BLaER1 (cell line): Measurements from ENCODE around the gene ADORA2A.

Experiments used
- H3K27ac ChIP-seq: shearing (Covaris generic); formaldehyde crosslinking; 2 replicates; pipeline ENCODE4 v1.8.1; 2022
- H3K27me3 ChIP-seq: shearing (Covaris generic); formaldehyde crosslinking; 2 replicates; pipeline ENCODE4 v1.8.1; 2022
- H3K36me3 ChIP-seq: shearing (Covaris generic); formaldehyde crosslinking; 2 replicates; pipeline ENCODE4 v1.8.1; 2022
- H3K4me1 ChIP-seq: shearing (Covaris generic); formaldehyde crosslinking; 2 replicates; pipeline ENCODE4 v1.8.1; 2022
- H3K4me2 ChIP-seq: shearing (Covaris generic); formaldehyde crosslinking; 2 replicates; pipeline ENCODE4 v1.8.1; 2022
- H3K4me3 ChIP-seq: shearing (Covaris generic); formaldehyde crosslinking; 2 replicates; pipeline ENCODE4 v1.8.1; 2022
- H3K9ac ChIP-seq: shearing (Covaris generic); formaldehyde crosslinking; 2 replicates; pipeline ENCODE4 v1.8.1; 2022
- H3K9me3 ChIP-seq: shearing (Covaris generic); formaldehyde crosslinking; 2 replicates; pipeline ENCODE4 v1.8.1; 2022
- H4K20me1 ChIP-seq: shearing (Covaris generic); formaldehyde crosslinking; 2 replicates; pipeline ENCODE4 v1.8.1; 2022
- Cebpa-rat ChIP-seq: shearing (Covaris generic); IDR thresholded peaks from 2 replicates; pipeline ENCODE4 v1.8.1; 2022

ADORA2A gene

DNA sequence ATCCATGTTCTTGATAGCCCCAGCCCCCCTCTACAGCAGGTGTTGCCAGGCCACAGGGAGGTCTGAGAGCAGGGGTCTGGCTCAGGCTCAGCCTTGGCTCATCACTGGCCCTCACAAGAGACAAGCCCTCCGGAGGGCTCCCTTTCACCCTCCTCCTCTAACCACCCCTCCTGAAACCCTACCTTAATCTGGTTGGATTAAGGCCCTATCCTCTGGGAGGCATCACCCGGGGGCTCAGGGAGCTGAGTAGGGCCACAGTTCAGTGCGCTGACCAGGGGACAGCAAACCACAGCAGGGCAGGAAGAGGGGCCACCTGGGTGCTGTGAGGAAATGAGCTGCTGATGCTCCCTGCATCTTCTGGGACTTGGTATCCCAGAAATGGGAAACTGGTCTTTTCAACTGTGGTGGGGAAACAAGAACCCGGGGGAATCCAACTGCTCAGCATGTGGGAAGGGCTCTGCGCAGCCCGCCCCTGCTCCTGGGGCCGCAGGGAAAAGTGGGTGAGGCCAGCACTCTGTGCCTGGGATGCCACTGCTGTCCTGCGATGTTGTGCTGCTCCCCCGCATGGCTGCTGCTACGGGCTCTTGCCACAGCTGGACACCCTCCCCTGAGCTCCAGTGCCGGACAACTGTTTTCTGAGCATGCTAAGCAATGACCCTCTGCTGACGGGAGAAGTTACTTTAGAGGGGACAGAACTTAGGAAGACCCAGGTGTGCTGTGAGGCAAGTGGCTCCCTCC lies 17.5 kb downstream of the ADORA2A start:
- peak overlapping the region; percentile 7; the same call in 1 of the 2 replicates for H3K27ac ChIP-seq
- no peaks in the 10 kb centered on the region for H4K20me1 ChIP-seq
- no peak for TF ChIP-seq Cebpa-rat
- H3K4me3 ChIP-seq, result no peak overlapping the region
- H3K9ac ChIP-seq, result 0 out of 2 replicates have a peak overlapping the region, but pooled peaks have one; percentile 31
- no peaks in the 10 kb centered on the region for H3K27me3 ChIP-seq
- H3K4me1 ChIP-seq, result peaks cover 68% of the 10 kb centered on the region
- no peaks in the 10 kb centered on the region for H3K9me3 ChIP-seq
- H3K36me3 ChIP-seq, result no peaks in the 10 kb centered on the region
- peak overlapping the region; percentile 68 for H3K4me2 ChIP-seq

DNA sequence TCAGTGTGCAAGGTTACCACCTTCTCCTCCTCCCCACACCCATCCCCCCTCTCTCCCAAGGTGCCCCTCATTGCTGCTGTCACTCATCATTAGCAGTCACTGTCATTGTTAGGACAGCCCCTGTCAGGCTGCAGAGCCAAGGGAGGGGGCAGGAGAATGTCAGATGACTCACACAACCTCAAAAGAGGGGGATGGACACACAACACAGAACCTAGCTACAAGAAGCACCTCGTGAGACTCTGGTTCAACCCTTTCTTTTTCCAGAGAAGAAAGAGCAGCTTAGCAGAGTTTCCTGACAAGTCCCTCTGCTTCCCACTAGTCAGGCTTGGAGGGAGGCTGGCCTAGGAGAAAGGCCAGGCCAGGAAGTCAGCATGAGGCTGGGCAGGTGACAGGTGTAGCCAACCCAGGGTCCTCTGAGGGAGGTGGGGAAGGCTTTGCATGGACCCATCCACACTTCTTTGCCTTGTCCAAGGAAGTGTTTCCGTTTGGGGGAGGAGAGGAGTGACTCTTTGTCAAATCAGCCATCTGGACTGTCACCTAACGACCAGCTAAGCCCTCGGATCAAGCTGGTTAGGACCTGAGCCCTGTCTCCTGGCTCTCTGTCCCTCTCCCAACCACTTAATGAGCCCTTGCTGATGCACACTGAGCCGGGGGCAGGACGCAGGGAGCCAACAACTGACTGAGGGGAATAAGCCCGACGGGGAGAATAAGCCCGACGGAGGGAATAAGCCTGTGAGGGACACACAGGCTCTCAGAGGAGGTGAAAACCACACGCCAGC lies 18.3 kb downstream of the ADORA2A start:
- Histone ChIP-seq H3K36me3 (no peaks in the 10 kb centered on the region), H3K9me3 (no peaks in the 10 kb centered on the region), H3K4me2 (peak overlapping the region; percentile 68), H3K4me3 (no peak overlapping the region), H3K4me1 (peaks cover 68% of the 10 kb centered on the region), H3K27me3 (no peaks in the 10 kb centered on the region), H4K20me1 (no peaks in the 10 kb centered on the region), H3K27ac (peak overlapping the region; percentile 7), H3K9ac (no peak overlapping the region)
- no peak for TF ChIP-seq Cebpa-rat

DNA sequence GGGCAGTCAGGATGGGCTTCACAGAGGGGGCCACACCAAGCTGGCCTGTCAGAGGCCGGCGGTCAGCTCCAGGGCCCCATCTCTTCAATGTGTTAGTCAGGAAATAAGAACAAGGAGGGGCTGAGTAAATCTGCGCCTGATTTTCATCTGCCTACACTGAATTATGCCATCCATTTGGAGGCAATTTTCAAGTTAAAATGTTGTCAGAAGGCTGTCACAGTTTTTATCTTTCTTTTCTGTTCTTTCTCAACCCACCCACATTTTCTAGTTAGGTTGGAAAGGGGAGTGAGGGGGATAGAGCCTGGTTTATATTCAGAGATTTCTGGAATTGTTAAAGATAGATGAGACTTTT lies 18.8 kb downstream of the ADORA2A start:
- H3K4me3 ChIP-seq, result no peak overlapping the region
- no peak for TF ChIP-seq Cebpa-rat
- H3K36me3 ChIP-seq, result no peaks in the 10 kb centered on the region
- no peaks in the 10 kb centered on the region for H3K9me3 ChIP-seq
- H4K20me1 ChIP-seq, result no peaks in the 10 kb centered on the region
- no peaks in the 10 kb centered on the region for H3K27me3 ChIP-seq
- H3K27ac ChIP-seq, result no peak overlapping the region
- peaks cover 68% of the 10 kb centered on the region for H3K4me1 ChIP-seq
- H3K9ac ChIP-seq, result no peak overlapping the region
- no peak overlapping the region for H3K4me2 ChIP-seq

DNA sequence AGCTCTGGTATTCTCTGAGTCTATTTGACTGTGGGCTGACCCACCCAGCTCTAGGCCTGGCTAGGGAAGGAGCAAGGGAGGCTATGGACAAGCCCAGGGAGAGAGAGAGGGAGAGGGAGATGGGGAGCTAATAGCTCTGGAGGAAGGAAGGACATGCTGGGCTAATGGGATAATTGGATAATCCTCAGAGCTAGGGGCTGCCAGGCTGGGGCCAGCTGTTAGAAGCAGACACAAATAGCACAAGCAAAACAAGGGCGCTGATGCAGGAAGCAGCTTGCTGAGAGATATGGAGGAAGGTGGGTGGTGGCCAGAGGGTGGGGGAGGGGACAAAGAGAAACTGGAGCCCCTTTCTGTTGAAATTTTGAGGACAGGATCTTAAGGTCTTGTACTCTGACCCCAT lies 23.2 kb downstream of the ADORA2A start:
- no peak overlapping the region for H3K4me3 ChIP-seq
- no peak overlapping the region for H3K9ac ChIP-seq
- H3K36me3 ChIP-seq, result no peaks in the 10 kb centered on the region
- TF ChIP-seq Cebpa-rat, result no peak
- H3K27ac ChIP-seq, result peak overlapping the region; percentile 76
- H4K20me1 ChIP-seq, result no peaks in the 10 kb centered on the region
- no peaks in the 10 kb centered on the region for H3K27me3 ChIP-seq
- H3K4me1 ChIP-seq, result peaks cover 25% of the 10 kb centered on the region
- H3K4me2 ChIP-seq, result peak overlapping the region; percentile 67
- 0 out of 2 replicates have a peak, but pooled peaks cover 4% of the 10 kb centered on the region for H3K9me3 ChIP-seq

DNA sequence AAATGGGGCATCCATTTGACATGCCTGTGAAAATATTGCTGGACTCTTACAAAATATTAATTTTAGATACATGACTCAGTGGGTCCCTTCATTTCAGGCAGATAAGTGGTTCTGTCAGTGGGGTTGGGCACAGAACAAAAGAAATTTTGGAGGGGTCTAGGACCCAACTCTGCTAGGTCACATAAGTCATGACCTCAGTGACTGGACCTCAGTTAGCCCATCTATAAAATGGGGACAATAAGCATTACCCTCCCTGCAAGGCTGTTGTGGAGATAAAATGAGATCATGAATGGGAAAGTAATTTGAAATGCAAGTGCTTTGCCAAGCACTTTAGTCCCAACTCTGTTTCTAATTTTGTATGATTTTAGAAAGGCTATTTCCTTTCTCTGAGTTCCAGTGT lies 23.8 kb downstream of the ADORA2A start:
- TF ChIP-seq Cebpa-rat, result no peak
- Histone ChIP-seq H4K20me1 (no peaks in the 10 kb centered on the region), H3K9ac (no peak overlapping the region), H3K36me3 (no peaks in the 10 kb centered on the region), H3K27me3 (no peaks in the 10 kb centered on the region), H3K4me2 (peak overlapping the region; percentile 67), H3K9me3 (0 out of 2 replicates have a peak, but pooled peaks cover 4% of the 10 kb centered on the region), H3K4me3 (no peak overlapping the region), H3K27ac (peak overlapping the region; percentile 76; the same call in 1 of the 2 replicates), H3K4me1 (peaks cover 22% of the 10 kb centered on the region)

DNA sequence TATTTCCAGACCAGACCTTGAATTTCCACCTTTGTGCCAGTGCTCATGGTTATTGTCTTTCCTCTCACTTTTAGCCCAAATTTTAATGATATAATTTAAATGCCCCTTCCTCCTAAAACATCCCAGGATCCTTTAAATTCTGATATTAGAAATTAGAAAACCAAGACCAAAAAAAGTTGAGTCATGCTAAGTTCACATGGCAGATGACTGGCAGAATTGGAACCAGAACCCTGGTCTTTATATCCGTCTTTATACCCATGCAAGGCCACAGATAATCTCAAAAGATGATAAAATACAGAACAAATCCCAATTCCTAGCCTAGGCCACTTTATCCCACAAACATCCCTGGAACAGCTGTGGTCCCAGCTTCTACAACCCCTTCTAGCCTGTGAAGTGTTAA lies 26.5 kb downstream of the ADORA2A start:
- peaks cover 22% of the 10 kb centered on the region for H3K4me1 ChIP-seq
- H3K27me3 ChIP-seq, result no peaks in the 10 kb centered on the region
- no peaks in the 10 kb centered on the region for H4K20me1 ChIP-seq
- no peak for TF ChIP-seq Cebpa-rat
- no peak overlapping the region for H3K4me3 ChIP-seq
- H3K4me2 ChIP-seq, result no peak overlapping the region
- 0 out of 2 replicates have a peak, but pooled peaks cover 4% of the 10 kb centered on the region for H3K9me3 ChIP-seq
- no peak overlapping the region for H3K9ac ChIP-seq
- H3K27ac ChIP-seq, result no peak overlapping the region
- no peaks in the 10 kb centered on the region for H3K36me3 ChIP-seq

DNA sequence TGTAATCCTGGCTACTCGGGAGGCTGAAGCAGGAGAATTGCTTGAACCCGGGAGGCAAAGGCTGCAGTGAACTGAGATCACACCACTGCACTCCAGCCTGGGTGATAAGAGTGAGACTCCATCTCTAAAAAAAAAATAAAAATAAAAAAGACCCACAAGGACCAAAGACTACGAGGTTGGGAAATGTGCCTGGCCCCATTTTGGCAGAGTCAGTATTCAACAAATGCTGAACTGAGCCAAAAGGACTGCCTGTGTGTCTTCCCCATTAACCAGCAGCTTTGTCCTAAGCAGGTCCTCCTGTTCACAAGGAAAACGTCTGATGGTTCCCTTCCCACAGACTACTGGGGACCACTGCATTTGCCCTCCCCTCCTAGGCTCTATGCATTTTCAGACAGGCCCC lies 27.6 kb downstream of the ADORA2A start:
- TF ChIP-seq Cebpa-rat, result no peak
- H4K20me1 ChIP-seq, result no peaks in the 10 kb centered on the region
- no peak overlapping the region for H3K4me2 ChIP-seq
- no peak overlapping the region for H3K4me3 ChIP-seq
- no peak overlapping the region for H3K9ac ChIP-seq
- no peak overlapping the region for H3K27ac ChIP-seq
- no peaks in the 10 kb centered on the region for H3K36me3 ChIP-seq
- H3K4me1 ChIP-seq, result peaks cover 13% of the 10 kb centered on the region
- H3K9me3 ChIP-seq, result 0 out of 2 replicates have a peak, but pooled peaks cover 4% of the 10 kb centered on the region
- H3K27me3 ChIP-seq, result no peaks in the 10 kb centered on the region

DNA sequence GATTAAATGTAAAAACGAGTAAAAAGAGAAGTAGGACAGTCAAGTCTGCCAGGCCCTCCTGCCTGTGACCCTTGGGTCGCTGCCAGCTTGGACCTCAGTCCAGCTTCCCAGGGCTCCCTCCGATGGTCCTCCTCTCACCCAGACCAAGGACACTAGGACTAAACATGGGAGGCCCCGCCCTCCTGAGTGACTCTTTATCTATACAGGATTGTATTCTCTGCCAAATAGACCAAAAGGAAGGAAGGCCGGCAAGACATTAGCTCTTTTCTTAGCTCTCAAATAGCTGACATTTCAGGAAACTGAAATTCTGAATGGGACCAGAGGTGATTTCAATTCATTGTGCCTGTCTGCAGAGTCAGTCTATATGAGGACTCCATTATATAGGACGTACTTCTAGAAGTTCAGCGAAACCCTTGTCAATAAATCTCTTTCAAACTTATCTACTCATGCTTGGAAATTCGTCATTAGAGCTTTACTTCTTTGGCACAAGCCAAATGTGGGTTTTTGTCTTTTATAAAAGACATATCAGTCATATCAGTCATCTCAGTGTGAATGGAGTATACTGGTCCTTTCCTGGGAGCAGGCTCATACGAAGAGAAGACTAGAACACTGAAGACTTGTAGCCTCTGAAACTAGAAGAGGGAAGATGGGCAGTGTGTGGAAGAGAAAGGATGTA lies 28.5 kb downstream of the ADORA2A start:
- no peaks in the 10 kb centered on the region for H4K20me1 ChIP-seq
- no peak overlapping the region for H3K4me3 ChIP-seq
- H3K4me1 ChIP-seq, result peaks cover 4% of the 10 kb centered on the region
- no peak overlapping the region for H3K4me2 ChIP-seq
- no peak overlapping the region for H3K27ac ChIP-seq
- 0 out of 2 replicates have a peak, but pooled peaks cover 4% of the 10 kb centered on the region for H3K9me3 ChIP-seq
- no peak overlapping the region for H3K9ac ChIP-seq
- no peaks in the 10 kb centered on the region for H3K27me3 ChIP-seq
- no peaks in the 10 kb centered on the region for H3K36me3 ChIP-seq
- TF ChIP-seq Cebpa-rat, result no peak

DNA sequence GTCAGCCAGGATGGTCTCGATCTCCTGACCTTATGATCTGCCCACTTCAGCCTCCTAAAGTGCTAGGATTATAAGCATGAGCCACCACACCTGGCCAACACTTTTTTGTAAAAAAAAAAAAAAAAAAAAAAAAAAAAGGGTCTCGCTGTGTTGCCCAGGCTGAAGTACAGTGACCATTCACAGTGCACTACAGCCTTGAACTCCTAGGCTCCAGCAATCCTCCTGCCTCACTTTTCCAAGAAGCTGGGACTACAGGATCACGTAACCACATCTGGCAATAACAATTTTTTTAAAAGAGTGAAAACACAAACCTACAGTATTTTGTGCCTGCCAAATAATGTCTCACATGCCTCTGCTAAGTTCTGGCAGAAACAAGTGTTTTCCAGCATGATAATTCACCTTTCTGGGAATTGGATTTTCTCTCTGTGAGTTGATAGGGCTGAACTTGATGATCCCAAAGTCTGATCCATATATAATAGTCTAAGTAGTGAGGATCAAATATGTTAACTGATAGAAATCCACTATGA lies 30.6 kb downstream of the ADORA2A start:
- Histone ChIP-seq H3K27ac (no peak overlapping the region), H3K4me2 (no peak overlapping the region), H3K27me3 (no peaks in the 10 kb centered on the region), H3K4me1 (no peaks in the 10 kb centered on the region), H3K4me3 (no peak overlapping the region), H3K9ac (no peak overlapping the region), H4K20me1 (no peaks in the 10 kb centered on the region), H3K9me3 (no peaks in the 10 kb centered on the region), H3K36me3 (no peaks in the 10 kb centered on the region)
- no peak for TF ChIP-seq Cebpa-rat

DNA sequence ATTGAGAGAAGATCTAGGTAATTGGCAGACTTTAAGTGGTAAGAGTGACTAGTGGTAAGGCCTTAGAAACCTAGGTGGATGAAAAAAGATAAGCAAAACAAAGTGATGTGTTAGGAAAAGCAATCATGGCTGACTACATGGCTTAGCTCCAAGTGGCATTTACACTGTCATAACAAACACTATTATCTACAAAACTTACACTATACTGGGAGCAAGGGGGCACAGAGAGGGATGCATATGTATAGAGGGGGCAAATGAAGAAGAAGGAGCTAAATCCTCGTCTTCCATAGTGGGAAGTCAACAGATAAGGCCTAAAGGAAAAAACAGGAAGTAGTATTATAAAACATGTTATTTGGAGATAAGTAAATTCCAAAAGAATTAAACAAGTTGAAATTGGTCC lies 32.5 kb downstream of the ADORA2A start:
- Histone ChIP-seq H3K36me3 (no peaks in the 10 kb centered on the region), H3K27me3 (no peaks in the 10 kb centered on the region), H3K4me1 (no peaks in the 10 kb centered on the region), H4K20me1 (no peaks in the 10 kb centered on the region), H3K4me3 (no peak overlapping the region), H3K9me3 (no peaks in the 10 kb centered on the region), H3K9ac (no peak overlapping the region), H3K4me2 (no peak overlapping the region), H3K27ac (no peak overlapping the region)
- TF ChIP-seq Cebpa-rat, result no peak
